H9 (cell line): ENCODE data around the gene TSPAN32. TPM values are rescaled to one million over a fixed set of nuclear protein-coding genes. Genes with fewer than 3 reads are reported as not detected.

Experiments
- DNase-seq: peaks from one replicate; pipeline ENCODE4 v3.0.0-alpha.2; 2017
- H2AFZ ChIP-seq: one replicate; pipeline ENCODE4 v1.6.1; 2013; ENCODE audit warnings: mild to moderate bottlenecking, low read length, control low read depth, moderate library complexity
- H2AK5ac ChIP-seq: 2 replicates; pipeline ENCODE4 v1.6.1; 2013; ENCODE audit warnings: low read length, control low read depth, mixed read lengths; ENCODE audit not compliant: insufficient read length
- H2BK120ac ChIP-seq: one replicate; pipeline ENCODE4 v1.6.1; 2013; ENCODE audit warnings: low read depth, mild to moderate bottlenecking, low read length, control low read depth, inconsistent platforms; ENCODE audit not compliant: poor library complexity, severe bottlenecking
- H2BK12ac ChIP-seq: 2 replicates; pipeline ENCODE4 v1.6.1; 2013; ENCODE audit warnings: low read length, control low read depth, mixed read lengths, low read depth; ENCODE audit not compliant: insufficient read length
- H2BK15ac ChIP-seq: 2 replicates; pipeline ENCODE4 v1.6.1; 2013; ENCODE audit warnings: low read depth, low read length, control low read depth
- H2BK20ac ChIP-seq: one replicate; pipeline ENCODE4 v1.6.1; 2013; ENCODE audit warnings: low read depth, mild to moderate bottlenecking, low read length, control low read depth, inconsistent platforms; ENCODE audit not compliant: poor library complexity, severe bottlenecking
- H2BK5ac ChIP-seq: 2 replicates; pipeline ENCODE4 v1.6.1; 2013; ENCODE audit warnings: low read length, control low read depth, mixed read lengths; ENCODE audit not compliant: insufficient read length
- H3K14ac ChIP-seq: 2 replicates; pipeline ENCODE4 v1.6.1; 2013; ENCODE audit warnings: low read length, control low read depth; ENCODE audit not compliant: insufficient read depth
- H3K18ac ChIP-seq: 2 replicates; pipeline ENCODE4 v1.6.1; 2013; ENCODE audit warnings: low read depth, mild to moderate bottlenecking, mixed read lengths, low read length, control low read depth; ENCODE audit not compliant: insufficient read length
- H3K23ac ChIP-seq: 2 replicates; pipeline ENCODE4 v1.6.1; 2013; ENCODE audit warnings: low read length, control low read depth, mixed read lengths, low read depth; ENCODE audit not compliant: insufficient read length
- H3K23me2 ChIP-seq: 2 replicates; pipeline ENCODE4 v1.6.1; 2013; ENCODE audit warnings: low read depth, mild to moderate bottlenecking, mixed read lengths, low read length, control low read depth; ENCODE audit not compliant: insufficient read length, poor library complexity, severe bottlenecking
- H3K27ac ChIP-seq: 2 replicates; pipeline ENCODE4 v1.5.1; 2013; ENCODE audit warnings: low read length, control low read depth, mixed read lengths, low read depth; ENCODE audit not compliant: insufficient read length
- H3K27me3 ChIP-seq: 2 replicates; pipeline ENCODE4 v1.6.1; 2013; ENCODE audit warnings: low read length, control low read depth, inconsistent platforms; ENCODE audit not compliant: insufficient read depth
- H3K4ac ChIP-seq: 2 replicates; pipeline ENCODE4 v1.6.1; 2013; ENCODE audit warnings: low read depth, mild to moderate bottlenecking, control low read depth, inconsistent platforms, low read length, moderate library complexity
- H3K4me1 ChIP-seq: 2 replicates; pipeline ENCODE4 v1.6.1; 2013; ENCODE audit warnings: low read length, control low read depth, inconsistent platforms; ENCODE audit not compliant: insufficient read depth
- H3K4me2 ChIP-seq: 2 replicates; pipeline ENCODE4 v1.6.1; 2013; ENCODE audit warnings: low read length, control low read depth, mixed read lengths; ENCODE audit not compliant: insufficient read length, insufficient read depth
- H3K56ac ChIP-seq: 2 replicates; pipeline ENCODE4 v1.6.1; 2013; ENCODE audit warnings: low read depth, mild to moderate bottlenecking, mixed read lengths, low read length, control low read depth; ENCODE audit not compliant: insufficient read length
- H3K79me1 ChIP-seq: 2 replicates; pipeline ENCODE4 v1.6.1; 2013; ENCODE audit warnings: low read depth, mild to moderate bottlenecking, moderate library complexity, low read length, control low read depth, inconsistent platforms; ENCODE audit not compliant: insufficient read depth, poor library complexity, severe bottlenecking
- H3K79me2 ChIP-seq: 2 replicates; pipeline ENCODE4 v1.6.1; 2013; ENCODE audit warnings: low read length, control low read depth, inconsistent platforms; ENCODE audit not compliant: insufficient read depth
- H3K9ac ChIP-seq: 2 replicates; pipeline ENCODE4 v1.6.1; 2013; ENCODE audit warnings: low read length, control low read depth, mixed read lengths; ENCODE audit not compliant: insufficient read length; ENCODE audit errors: extremely low read depth
- H3K9me3 ChIP-seq: one replicate; pipeline ENCODE4 v1.6.1; 2013; ENCODE audit warnings: low read depth, low read length, inconsistent platforms; ENCODE audit not compliant: control insufficient read depth
- H3T11ph ChIP-seq: one replicate; pipeline ENCODE4 v1.6.1; 2013; ENCODE audit warnings: mild to moderate bottlenecking, low read length, control low read depth, inconsistent platforms
- H4K20me1 ChIP-seq: one replicate; pipeline ENCODE4 v1.6.1; 2013; ENCODE audit not compliant: control insufficient read depth, insufficient read length, insufficient read depth
- H4K5ac ChIP-seq: 2 replicates; pipeline ENCODE4 v1.6.1; 2013; ENCODE audit warnings: low read depth, mild to moderate bottlenecking, mixed read lengths, low read length, control low read depth; ENCODE audit not compliant: insufficient read length
- H4K8ac ChIP-seq: replicated peaks from 2 replicates; pipeline ENCODE4 v1.6.1; 2013; ENCODE audit warnings: low read length, control low read depth, mixed read lengths, low read depth; ENCODE audit not compliant: insufficient read length
- H4K91ac ChIP-seq: 2 replicates; pipeline ENCODE4 v1.6.1; 2013; ENCODE audit warnings: low read depth, mild to moderate bottlenecking, moderate library complexity, mixed read lengths, low read length, control low read depth; ENCODE audit not compliant: insufficient read length
- H3K27ac Mint-ChIP-seq, 3 experiments: 2 replicates in 2 of 3; 3 replicates in 1 of 3; pipeline ENCODE4 v1.8.0; 2020 to 2021; ENCODE audit warnings: mixed read lengths in 3 of 3, mild to moderate bottlenecking in 1 of 3, moderate library complexity in 1 of 3
- H3K27me3 Mint-ChIP-seq: 2 replicates; pipeline ENCODE4 v1.8.0; 2021; ENCODE audit warnings: low read depth, mild to moderate bottlenecking, moderate library complexity, mixed read lengths
- H3K36me3 Mint-ChIP-seq, 3 experiments: 2 replicates in 2 of 3; 3 replicates in 1 of 3; pipeline ENCODE4 v1.8.0; 2020 to 2021; ENCODE audit warnings: low read depth in 3 of 3, mixed read lengths in 3 of 3; ENCODE audit not compliant: insufficient read depth in 1 of 3
- H3K4me1 Mint-ChIP-seq, 2 experiments: 2 replicates each; pipeline ENCODE4 v1.8.0; 2020; ENCODE audit warnings: mixed read lengths in 2 of 2
- H3K4me3 Mint-ChIP-seq, 2 experiments: 2 replicates in 1 of 2; 3 replicates in 1 of 2; pipeline ENCODE4 v1.8.0; 2020 to 2021; ENCODE audit warnings: mild to moderate bottlenecking in 2 of 2, mixed read lengths in 2 of 2, moderate library complexity in 1 of 2
- H3K9me3 Mint-ChIP-seq, 2 experiments: 2 replicates in 1 of 2; 3 replicates in 1 of 2; pipeline ENCODE4 v1.8.0; 2020; ENCODE audit warnings: mild to moderate bottlenecking in 2 of 2, mixed read lengths in 2 of 2, moderate library complexity in 1 of 2
- CTCF ChIP-seq: fragments of 200-600 bp; sonication (generic); conservative IDR thresholded peaks from 3 replicates; pipeline ENCODE4 v1.8.0; 2021; ENCODE audit warnings: antibody characterized with exemption, mild to moderate bottlenecking
- WGBS: extraction: QIAGEN DNeasy Blood & Tissue Kit; methylation state at CpG from one replicate; pipeline ENCODE4 v1.1.7; 2013; ENCODE audit warnings: missing lambda C conversion rate, low lambda C conversion rate, mixed read lengths; ENCODE audit not compliant: insufficient read length; ENCODE audit errors: extremely low coverage; 5-methylcytosine and 5-hydroxymethylcytosine counted together
- total RNA-seq: library from RNA; stranded (reverse); gene quantifications from 2 replicates; pipeline ENCODE4 v1.2.1, GENCODE V29; 2021

The TSPAN32 gene
- total RNA-seq, 1 experiment from 2014 or later: not detected

- no peak for DNase-seq
Observed at GRCh38 chr11:2307501-2308331, 5.9 kb downstream of the TSPAN32 start.

More at GRCh38 chr11:2307501-2308331, 5.9 kb downstream of the TSPAN32 start:
- no peak overlapping the region for H2BK5ac ChIP-seq
- H3K27me3 Mint-ChIP-seq: peaks cover 6% of the 10 kb centered on the region; the same call in 1 of the 2 replicates
- H3T11ph ChIP-seq: no peak overlapping the region
- H3K4ac ChIP-seq: no peak overlapping the region
- no peak overlapping the region for H3K27ac ChIP-seq
- H2BK15ac ChIP-seq: no peak overlapping the region
- H3K56ac ChIP-seq: no peak overlapping the region
- WGBS: no CpG with 5 or more reads among the region's 23 CpGs
- H3K23ac ChIP-seq: no peak overlapping the region
- no peak overlapping the region for H3K14ac ChIP-seq
- no peak for TF ChIP-seq CTCF
- H3K27me3 ChIP-seq: no peaks in the 10 kb centered on the region
- no peak overlapping the region for H2AFZ ChIP-seq
- H3K79me1 ChIP-seq: no peaks in the 10 kb centered on the region
- no peak overlapping the region for H3K4me2 ChIP-seq
- peak overlapping the region in 1 of 2 experiments; percentile 45; a peak in 1 of 5 replicates for H3K4me3 Mint-ChIP-seq
- H4K8ac ChIP-seq: no peak overlapping the region
- no peak overlapping the region for H4K5ac ChIP-seq
- H2BK120ac ChIP-seq: no peak overlapping the region
- no peak overlapping the region for H2AK5ac ChIP-seq
- no peak overlapping the region for H3K27ac Mint-ChIP-seq
- H4K20me1 ChIP-seq: no peaks in the 10 kb centered on the region
- H3K23me2 ChIP-seq: no peaks in the 10 kb centered on the region
- no peak overlapping the region for H4K91ac ChIP-seq
- no peak overlapping the region for H2BK12ac ChIP-seq
- H3K36me3 Mint-ChIP-seq: no peaks in the 10 kb centered on the region
- H3K18ac ChIP-seq: no peak overlapping the region
- H3K4me1 ChIP-seq: no peaks in the 10 kb centered on the region; the same call in 1 of the 2 replicates
- no peaks in the 10 kb centered on the region; a peak in 1 of 5 replicates for H3K9me3 Mint-ChIP-seq
- H3K4me1 Mint-ChIP-seq: peaks cover 0 to 7% of the 10 kb centered on the region in 2 experiments; a peak in 1 of 4 replicates
- no peaks in the 10 kb centered on the region for H3K79me2 ChIP-seq
- H3K9me3 ChIP-seq: no peaks in the 10 kb centered on the region
- H2BK20ac ChIP-seq: no peak overlapping the region
- H3K9ac ChIP-seq: no peak overlapping the region
